ENCODE results near the gene MRPS34.

- no peak for TF ChIP-seq GATA3 (IDR thresholded peaks at IDR 0.05; ENCODE audit: low read depth, low read length)
- no peak for TF ChIP-seq GATA2 (IDR thresholded peaks at IDR 0.05; ENCODE audit: low read depth, low read length)
These were observed 5.6 kb downstream of the MRPS34 start for GRCh38 chr16:1767116-1767994.
